Left renal cortex interstitium (tissue), 4 donors: Measurements from ENCODE around the gene SIK3. TPM values are rescaled to one million over a fixed set of nuclear protein-coding genes. Genes with fewer than 3 reads are reported as not detected.

Experiments
- DNase-seq, 4 donors: peaks; one replicate each; pipeline ENCODE4 v3.0.0-alpha.2; 2013; ENCODE audit warnings: low read depth in 4 of 4, low spot score in 2 of 4, missing footprints in 1 of 4
- polyA plus RNA-seq, 4 donors: library from polyadenylated mRNA; unstranded; fragments of 120-200 nt; gene quantifications; one replicate each; pipeline ENCODE4 v1.2.1, GENCODE V29; 2013; ENCODE audit not compliant: insufficient read length in 4 of 4

The SIK3 gene
- polyA plus RNA-seq, 4 donors = 26.1 to 50.9 (median 35.8) TPM

GRCh38 chr11:116976941-116977570, 121.2 kb downstream of the SIK3 start:
- no peak for DNase-seq

GRCh38 chr11:116975661-116976060, 122.6 kb downstream of the SIK3 start:
- no peak for DNase-seq

DNA sequence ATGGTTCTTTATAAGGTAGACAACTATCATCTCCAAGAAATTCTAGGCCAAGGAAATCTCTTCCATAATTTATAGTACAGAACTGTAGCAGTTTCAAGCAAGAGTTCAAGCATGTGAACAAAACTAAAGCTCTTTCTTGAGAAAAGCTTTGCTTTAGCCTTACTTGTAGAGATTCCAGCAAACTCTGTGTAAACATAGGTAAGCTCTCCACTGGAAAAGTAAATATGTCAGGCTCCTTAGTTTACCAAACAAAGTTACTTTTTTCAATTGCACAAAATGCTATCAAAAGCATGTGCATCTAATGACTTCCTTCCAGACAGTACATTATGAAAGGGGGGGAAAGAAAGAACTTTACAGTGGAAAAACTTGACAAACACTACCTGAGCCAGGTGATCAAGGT, 125.0 kb downstream of the SIK3 start:
- no peak for DNase-seq

DNA sequence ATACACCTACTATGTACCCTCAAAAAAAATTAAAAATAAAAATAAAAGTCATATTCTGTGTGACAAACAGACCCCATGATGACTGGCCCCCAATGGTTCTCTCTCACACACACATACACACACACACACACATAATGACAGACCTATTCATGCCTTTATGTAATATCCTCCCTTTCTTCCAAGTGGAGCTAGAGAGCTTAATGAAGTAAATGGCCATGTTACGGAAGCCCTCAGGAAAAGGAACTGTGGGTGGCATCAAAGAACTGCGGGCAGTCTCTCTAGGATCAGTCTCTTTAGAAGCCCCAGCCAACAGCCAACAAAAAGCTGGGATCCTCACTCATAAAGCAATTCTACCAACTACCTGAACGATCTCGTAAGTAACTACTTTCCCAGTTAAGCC, 125.5 kb downstream of the SIK3 start:
- no peak for DNase-seq

DNA sequence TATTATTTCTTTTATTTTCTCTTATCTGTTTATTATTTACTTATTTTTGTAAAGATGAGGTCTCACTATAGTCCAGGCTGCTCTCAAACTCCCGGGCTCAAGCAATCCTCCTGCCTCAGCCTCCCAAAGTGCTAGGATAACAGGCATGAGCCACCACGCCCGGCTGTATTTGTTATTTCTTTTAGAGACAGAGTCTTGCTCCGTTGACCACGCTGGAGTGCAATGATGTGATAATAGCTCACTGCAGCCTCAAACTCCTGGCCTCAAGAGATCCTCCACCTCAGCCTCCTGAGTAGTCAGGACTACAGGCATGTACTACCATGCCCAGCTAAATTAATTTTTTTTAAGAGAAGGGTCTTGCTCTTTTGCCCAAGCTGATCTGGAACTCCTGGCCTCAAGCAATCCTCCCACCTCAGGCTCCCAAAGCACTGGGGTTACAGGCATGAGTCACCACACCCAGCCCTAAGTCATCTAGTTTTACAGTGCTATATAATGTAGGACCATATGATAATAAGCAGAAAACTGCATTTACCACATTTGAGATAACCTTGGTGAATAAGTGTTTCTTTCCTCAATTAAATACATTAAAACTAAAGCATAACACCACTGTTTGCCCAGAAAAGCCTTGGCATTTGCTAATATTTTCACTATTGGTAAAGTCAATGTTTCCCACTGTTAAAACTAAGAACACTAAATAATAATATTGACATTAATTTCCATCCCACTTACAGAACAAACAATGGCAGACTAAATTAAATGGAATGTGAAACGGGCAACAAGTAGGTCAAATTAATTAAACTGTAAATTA, 127.5 kb downstream of the SIK3 start:
- no peak for DNase-seq

GRCh38 chr11:116969694-116970093, 128.5 kb downstream of the SIK3 start:
- no peak for DNase-seq

DNA sequence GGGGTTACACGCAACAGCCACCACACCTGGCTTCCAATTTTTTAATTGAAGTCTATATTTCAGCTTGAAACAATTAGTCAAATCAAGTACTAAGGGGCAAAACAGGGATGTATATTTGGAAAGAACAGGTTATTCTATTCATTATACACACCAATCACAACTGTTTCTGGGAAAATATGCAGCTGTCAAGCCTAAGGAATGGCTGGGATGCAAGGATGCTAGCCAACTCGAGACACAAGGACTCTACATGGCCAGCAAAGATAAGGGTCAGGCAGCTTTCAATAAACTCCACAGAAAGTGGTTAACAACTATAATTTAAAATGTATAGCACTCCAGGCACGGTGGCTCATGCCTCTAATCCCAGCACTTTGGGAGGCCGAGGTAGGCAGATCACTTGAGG, 134.0 kb downstream of the SIK3 start:
- DNase-seq = no peak

- no peak for DNase-seq
These were observed 134.4 kb downstream of the SIK3 start for GRCh38 chr11:116963813-116964212.

GRCh38 chr11:116962108-116962507, 136.1 kb downstream of the SIK3 start:
- no peak for DNase-seq

GRCh38 chr11:116960930-116961329, 137.3 kb downstream of the SIK3 start:
- no peak for DNase-seq

GRCh38 chr11:116958246-116958645, 140.0 kb downstream of the SIK3 start:
- DNase-seq = no peak

GRCh38 chr11:116955949-116956348, 142.3 kb downstream of the SIK3 start:
- no peak for DNase-seq

GRCh38 chr11:116955548-116955947, 142.7 kb downstream of the SIK3 start:
- DNase-seq = no peak

GRCh38 chr11:116953530-116954285, 144.5 kb downstream of the SIK3 start:
- DNase-seq = no peak

DNA sequence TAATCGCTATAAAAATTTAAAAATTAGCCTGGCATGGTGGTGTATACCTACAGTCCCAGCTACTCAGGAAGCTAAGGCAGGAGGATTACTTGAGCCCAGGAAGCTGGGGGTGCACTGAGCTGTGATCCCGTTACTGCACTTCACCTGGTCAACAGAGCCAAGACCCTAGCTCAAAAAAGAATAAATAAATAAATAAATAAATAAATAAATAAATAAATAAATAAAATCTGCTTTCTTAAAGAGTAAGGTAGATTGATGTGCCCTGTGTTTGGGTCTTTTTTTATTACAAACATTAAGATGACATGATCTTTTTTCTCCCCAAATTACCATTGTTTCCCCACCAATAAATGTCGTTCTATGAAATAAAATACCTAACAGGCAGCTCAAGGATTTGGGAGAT, 146.5 kb downstream of the SIK3 start:
- no peak for DNase-seq

DNA sequence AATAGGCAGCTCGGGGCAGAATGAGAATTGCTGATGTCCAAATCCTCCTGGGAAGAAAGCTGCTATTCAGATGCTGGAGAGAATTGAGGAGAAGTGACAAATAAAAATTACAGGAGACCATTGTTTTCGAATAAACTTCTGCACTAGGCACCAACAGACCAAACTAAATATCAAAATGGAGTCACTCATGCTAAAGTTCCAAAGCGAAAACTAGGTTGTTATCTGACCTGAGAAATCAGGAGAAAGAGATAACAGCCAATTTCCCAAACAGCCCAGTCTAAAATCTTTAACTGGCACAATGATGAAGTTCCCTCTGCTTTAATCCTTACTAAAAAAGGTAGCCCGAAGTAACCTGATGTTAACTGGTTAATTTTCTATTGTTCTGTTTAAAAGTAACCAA, 148.0 kb downstream of the SIK3 start:
- no peak for DNase-seq

- no peak for DNase-seq
These were observed 149.8 kb downstream of the SIK3 start for GRCh38 chr11:116948391-116948790.

DNA sequence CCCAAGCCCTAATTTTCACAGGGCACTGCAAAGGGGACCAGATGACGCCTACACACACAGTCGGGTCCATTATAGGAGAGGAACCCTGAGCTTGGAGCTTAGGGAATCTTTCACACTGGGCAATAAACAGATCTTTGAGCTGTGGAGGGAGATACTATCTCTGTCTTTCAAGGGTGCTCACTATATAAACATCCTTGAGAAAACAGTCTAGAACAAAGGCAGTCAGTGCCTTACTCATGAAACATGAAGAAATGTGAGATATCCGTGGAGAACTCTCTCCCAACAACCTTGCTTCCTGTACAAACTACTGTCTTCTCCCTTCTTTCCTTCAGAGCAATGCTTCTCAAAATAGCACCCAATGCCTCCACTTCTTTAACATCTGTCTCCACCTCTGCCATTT, 151.8 kb downstream of the SIK3 start:
- no peak for DNase-seq

- DNase-seq = no peak
These were observed 158.7 kb downstream of the SIK3 start for GRCh38 chr11:116939499-116939898.

DNA sequence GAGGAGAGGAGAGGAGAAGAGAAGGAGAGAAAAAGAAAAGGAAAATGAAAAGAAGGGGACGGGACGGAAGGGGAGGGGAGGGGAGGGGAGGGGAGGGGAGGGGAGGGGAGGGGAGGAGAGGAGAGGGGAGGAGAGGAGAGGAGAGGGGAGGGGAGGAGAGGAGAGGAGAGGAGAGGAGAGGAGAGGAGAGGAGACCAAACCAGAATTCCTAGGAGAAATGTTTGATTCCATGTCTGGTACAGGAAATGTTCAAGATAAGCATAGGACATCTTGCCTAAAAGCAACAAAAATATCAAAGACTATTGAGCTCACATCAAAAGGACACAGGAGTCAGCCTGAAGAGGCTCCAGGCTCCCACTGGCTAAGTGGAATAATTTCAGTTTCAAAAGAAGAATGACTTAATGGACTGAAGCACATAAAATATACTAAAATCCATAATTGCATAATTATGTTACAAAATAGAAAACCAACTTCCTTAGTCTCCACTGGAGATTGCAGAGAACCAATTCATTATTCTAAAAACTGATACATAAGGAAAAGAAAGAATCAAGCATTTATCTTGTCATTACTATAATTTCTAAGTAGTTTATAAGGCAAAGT, 159.7 kb downstream of the SIK3 start:
- no peak for DNase-seq

- DNase-seq = no peak
These were observed 161.3 kb downstream of the SIK3 start for GRCh38 chr11:116936754-116937446.
